Fibroblast of pulmonary artery (primary cell): ENCODE results near the gene SRD5A1.

Source experiments
- DNase-seq: peaks from one replicate; pipeline ENCODE4 v3.0.0-alpha.2; 2010; ENCODE audit warnings: low read depth
- H3K4me3 ChIP-seq: replicated peaks from 2 replicates; pipeline ENCODE4 v1.5.1; 2011; ENCODE audit warnings: low read depth, mild to moderate bottlenecking, control low read depth, low read length, moderate library complexity
- TF ChIP-seq, protein P1 (sequence below): IDR thresholded peaks from 2 replicates; pipeline ENCODE4 v1.5.1; 2011; ENCODE audit warnings: mild to moderate bottlenecking, control low read depth, low read length, inconsistent platforms; ENCODE audit errors: missing control alignments

Gene SRD5A1

DNA sequence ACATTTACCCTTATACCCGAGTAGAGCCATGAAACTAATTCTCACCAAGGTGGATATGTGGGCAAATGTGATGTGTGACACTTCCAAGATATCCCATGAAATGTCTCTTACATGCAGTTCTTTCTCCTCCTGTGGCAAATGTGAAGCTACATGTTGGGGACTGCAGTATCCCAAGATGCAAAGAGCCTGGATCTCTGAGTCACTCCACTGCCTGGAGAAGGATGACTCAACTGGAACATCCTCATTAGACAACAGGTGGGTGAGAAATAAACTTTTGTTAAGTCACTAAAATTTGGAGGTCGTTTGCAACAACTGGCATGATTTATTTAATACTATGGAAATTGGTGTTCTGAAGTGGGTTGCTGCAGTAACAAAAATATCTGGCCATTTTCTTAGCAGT lies 43.5 kb downstream of the SRD5A1 start:
- no peak overlapping the region for H3K4me3 ChIP-seq
- TF ChIP-seq, protein P1, sequence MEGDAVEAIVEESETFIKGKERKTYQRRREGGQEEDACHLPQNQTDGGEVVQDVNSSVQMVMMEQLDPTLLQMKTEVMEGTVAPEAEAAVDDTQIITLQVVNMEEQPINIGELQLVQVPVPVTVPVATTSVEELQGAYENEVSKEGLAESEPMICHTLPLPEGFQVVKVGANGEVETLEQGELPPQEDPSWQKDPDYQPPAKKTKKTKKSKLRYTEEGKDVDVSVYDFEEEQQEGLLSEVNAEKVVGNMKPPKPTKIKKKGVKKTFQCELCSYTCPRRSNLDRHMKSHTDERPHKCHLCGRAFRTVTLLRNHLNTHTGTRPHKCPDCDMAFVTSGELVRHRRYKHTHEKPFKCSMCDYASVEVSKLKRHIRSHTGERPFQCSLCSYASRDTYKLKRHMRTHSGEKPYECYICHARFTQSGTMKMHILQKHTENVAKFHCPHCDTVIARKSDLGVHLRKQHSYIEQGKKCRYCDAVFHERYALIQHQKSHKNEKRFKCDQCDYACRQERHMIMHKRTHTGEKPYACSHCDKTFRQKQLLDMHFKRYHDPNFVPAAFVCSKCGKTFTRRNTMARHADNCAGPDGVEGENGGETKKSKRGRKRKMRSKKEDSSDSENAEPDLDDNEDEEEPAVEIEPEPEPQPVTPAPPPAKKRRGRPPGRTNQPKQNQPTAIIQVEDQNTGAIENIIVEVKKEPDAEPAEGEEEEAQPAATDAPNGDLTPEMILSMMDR = no peak
- DNase-seq = no peak

DNA sequence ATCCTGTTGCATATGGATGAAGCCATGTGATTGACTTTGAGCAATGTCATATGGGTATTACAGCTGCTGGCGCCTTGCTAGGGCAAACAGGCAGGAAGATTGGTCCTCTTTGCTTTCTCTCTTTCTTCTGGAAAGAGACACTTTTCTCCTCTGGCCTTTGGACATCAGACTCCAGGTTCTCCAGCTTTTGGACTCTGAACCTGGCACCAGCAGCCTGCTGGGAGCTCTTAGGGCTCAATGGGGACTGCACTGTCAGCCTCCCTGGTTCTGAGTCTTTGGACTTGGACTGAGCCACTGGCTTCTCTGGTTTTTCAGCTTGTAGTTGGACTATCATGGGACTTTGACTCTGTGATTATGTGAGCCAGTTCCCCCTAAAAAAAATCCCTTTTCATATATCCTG lies 45.1 kb downstream of the SRD5A1 start:
- DNase-seq = no peak
- TF ChIP-seq, protein P1 = no peak
- H3K4me3 ChIP-seq = no peak overlapping the region

DNA sequence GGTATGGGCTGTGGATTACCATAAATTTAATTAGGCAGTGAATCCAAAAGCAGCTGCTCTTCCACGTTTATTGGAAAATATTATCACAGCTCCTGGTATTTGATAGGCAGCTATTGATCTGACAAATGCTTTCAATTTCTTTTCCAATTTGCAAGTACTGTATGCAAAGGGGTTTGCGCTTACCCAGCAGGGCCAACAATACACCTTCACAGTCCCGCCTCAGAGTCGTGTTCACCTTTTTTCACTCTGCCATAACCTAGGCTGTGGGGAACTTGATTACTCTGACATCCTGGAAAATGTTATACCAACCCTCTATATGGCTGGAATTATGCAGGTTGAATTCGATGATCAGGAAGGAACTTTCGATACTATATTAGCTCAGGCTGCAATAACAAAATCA lies 47.7 kb downstream of the SRD5A1 start:
- DNase-seq = no peak
- H3K4me3 ChIP-seq = no peak overlapping the region
- TF ChIP-seq, protein P1 = no peak

DNA sequence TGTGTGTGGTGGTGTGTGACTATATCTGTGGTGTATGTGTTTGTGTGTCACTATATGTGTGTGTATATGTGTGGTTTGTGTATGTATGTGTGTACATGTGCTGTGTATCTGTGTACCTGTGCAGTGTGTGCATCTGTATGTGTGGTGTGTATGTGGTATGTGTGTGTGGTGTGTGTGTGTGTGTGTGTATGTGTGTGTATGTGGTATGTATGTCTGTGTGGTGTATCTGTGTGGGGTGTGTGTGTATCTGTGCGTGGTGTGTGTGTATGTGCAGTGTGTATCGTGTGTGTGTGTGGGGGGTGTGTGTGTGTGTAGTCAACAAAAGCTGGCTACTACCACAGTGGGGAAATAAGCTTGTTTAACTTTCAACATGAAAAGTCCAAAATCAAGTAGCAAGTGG lies 48.4 kb downstream of the SRD5A1 start:
- no peak overlapping the region for H3K4me3 ChIP-seq
- TF ChIP-seq, protein P1 = no peak

DNA sequence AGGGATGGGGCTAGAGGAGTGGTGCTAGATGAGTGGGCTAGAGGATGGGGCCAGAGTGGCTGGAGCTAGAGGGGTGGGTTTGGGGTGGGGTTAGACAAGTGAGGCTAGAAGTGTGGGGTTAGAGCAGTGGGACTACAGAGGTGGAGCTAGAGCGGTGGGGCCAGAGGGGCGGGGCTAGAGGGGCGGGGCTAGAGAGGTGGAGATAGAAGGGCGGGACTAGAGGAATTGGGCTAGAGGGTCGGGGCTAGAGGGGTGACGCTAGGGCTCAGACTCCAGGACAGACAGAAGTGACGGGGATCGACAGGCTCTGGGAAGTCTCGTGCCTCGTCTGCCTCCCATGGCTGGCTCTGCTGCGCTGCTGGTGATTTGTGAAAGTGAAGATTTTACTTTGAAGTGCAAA lies 49.0 kb downstream of the SRD5A1 start:
- no peak for DNase-seq
- TF ChIP-seq, protein P1 = no peak
- H3K4me3 ChIP-seq = no peak overlapping the region

More for the DNA sequence above, 48.4 kb downstream of the SRD5A1 start:
- DNase-seq = no peak

DNA sequence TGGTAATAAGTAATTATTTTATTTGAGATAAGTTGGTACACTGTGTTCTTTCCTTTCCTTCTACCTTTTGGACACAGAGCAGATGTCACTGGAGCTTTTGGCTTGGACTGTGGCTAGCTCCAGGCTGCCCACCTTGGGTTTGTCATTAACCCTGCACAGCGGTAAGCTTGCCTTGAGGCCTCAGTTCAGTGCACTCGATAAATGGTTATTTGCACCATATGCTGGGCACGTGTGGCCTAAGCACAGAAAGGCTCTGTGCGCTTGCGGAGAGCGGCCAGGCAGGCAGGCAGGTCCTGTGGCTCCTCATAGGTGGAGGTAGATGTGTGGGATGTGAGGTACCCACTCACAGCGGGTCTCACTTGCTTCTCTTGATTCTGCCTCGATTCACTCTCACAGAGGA lies 50.0 kb downstream of the SRD5A1 start:
- no peak for DNase-seq
- no peak overlapping the region for H3K4me3 ChIP-seq
- TF ChIP-seq, protein P1 = no peak

DNA sequence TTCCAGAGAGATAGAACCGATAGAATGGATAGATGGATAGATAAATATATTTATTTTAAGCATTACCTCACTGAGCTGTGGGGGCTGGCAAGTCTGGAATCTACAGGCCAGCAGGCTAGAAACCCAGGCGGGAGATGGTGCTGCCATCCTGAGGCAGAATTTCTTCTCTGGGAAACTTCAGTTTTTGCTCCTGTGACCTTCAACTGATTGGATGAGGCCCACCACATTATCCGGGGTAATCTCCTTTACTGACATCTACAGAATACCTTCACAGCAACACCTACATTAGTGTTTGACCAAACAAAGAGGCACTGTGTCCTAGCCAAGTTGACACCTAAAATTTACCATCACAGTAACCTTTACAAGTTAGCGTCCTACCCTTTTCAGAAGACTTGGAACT lies 50.8 kb downstream of the SRD5A1 start:
- no peak for DNase-seq
- TF ChIP-seq, protein P1 = no peak
- H3K4me3 ChIP-seq = no peak overlapping the region
